IPS-NIHi11 (cell line): ENCODE measurements around the gene ZBTB4.

ENCODE experiments used
- DNase-seq: peaks from one replicate; pipeline ENCODE4 v3.0.0; 2012; ENCODE audit warnings: mixed read lengths, low spot score

ZBTB4 gene

DNA sequence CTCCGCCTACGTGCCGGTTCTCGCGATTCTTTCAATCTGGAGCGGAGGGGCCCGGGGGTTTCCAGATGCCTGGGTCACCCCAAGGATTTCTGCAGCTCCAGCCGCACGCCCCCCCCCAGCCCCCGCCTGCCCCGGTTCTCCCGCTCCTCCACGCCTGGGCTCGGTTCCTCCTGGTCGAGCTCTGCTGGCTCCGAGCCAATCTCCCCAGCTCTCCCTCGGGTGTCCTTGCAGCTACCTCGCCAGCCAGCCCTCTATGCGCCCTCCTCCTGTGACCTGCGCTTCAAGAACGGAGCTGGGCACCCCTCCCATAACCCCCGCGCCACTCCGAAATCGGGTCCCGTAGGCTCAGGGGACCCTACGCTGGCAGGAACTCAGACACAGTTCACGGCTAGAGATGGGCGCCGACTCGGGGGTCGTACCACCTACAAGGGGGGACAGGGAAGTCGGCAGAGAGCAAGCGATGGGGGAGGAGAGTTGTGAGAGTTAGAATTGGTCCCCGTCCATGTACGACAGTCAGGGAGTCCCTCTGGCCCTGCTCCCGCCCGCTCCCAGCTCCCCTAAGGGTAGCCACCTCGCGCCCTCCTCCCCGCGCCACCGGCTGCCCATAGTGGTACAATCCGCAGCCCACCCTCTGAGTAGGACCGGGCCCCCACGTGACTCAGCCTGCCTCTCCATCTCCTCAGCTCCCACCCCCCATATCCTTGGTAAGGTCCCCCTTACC, 39.2 kb downstream of the ZBTB4 start:
- no peak for DNase-seq

DNA sequence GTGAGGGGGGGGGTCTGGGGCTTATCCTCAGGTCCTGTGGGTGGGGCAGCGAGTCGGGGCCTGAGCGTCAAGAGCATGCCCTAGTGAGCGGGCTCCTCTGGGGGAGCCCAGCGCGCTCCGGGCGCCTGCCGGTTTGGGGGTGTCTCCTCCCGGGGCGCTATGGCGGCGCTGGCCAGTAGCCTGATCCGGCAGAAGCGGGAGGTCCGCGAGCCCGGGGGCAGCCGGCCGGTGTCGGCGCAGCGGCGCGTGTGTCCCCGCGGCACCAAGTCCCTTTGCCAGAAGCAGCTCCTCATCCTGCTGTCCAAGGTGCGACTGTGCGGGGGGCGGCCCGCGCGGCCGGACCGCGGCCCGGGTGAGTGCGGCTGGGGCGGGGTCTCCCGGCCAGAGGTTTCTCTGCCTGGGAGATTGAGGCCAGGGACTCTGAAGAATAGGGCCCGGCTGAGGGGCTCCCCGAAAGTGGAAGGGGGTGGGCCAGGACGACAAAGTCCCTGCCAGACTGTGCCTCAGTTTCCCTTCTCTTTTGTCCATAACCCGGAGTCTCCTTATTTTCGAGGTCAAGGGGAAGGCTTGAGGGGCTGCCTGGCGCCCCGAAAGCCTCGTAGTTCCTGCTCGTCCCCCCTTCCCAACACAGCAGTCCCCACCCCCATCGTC, 39.8 kb downstream of the ZBTB4 start, which contains the start of gene FGF11:
TSS of gene FGF11 (plus strand) at position 51 of the 651 bp plus-strand sequence. CDS start at position 160, 109 bp downstream.
- DNase-seq = no peak

DNA sequence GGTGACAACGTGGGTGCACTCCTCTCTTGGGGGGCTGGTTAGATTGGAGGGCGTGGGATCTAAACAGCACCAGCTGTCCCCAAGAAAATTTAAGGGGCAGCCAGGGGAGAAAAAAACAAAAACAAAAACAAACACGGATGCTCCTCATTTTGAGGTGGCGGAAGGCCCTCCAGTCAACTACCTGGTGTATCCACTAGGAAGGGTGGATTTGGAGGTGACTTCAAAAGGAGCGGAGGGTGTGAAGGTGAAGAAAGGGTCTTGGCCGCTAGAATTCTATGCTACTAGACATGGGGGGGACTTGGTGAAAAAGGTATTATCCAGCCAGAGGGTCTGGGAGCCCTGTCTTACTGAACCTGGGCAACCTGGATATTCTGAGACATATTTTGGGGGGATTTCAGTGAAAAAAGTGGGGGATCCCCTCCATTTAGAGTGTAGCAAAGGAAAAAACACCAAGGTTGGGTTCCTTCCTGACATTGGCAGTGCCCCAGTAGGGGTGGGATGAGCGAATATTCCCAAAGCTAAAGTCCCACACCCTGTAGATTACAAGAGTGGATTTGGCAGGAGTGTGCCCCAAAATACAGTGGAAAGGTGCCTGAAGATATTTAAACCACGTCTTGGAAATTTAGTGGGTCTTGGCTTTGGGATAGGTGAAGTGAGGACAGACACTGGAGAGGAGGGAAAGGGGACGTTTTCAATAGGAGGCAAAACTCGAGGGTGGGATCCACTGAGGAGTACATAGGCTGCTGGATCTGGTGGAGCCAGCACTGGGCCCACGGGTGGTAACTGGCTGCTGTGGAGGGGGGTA, 40.6 kb downstream of the ZBTB4 start:
- no peak for DNase-seq

DNA sequence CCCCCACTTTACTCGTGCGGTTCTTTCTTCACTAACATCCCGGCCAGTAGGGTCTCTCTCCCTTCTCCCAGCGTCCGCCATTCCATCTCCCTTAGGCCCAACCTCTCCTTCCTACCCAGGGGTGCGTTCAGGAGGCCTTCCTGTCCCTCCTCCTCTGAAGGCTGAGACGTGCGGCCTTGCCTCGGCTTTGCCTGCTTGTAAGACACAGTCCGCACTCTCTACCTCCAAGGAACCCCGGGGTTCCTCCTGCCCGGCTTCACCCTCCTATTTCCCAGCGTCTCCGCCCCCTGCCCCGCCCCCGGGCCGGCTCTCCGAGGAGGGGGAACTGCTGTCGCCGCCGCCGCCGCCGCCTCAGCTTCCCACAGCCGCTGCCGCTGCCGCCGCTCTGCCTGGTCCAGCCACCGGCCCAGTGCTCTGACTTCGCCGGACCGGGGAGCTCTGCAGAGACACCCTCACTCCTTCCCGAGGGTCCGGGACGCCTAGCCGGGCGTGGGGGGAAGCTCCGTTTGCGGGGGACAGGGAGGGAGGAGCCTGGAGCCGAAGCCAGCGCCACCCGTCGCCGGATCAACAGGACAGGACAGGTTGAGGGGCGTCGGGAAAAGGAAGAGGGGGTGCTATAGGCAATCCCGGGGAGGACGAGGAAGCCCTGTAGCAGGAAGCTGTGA, 41.3 kb downstream of the ZBTB4 start:
- DNase-seq = no peak

DNA sequence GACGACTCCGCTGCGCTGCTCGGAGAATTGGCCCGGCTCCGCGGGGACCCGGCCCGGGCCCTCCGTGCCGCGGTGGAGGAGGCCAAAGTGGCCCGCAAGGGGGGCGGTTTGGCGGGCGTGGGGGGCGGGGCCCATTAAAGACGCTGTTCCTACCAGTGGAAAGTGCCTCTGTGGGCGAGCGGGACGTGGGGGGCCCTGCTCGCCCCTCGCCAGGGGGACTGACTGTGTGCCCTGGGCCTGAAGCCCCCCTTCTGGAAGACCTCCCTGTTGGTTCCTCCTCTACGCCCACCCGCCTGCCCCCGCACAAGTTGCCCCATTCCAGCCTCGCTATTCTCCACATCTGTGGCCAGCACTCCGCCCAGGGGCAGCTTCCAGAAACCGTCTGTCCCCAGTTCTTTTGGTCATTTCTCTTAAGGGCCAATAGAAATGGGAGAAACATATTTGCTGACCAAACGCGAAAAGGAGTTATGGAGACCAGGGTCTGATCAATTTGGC, 42.0 kb downstream of the ZBTB4 start:
- DNase-seq = no peak

DNA sequence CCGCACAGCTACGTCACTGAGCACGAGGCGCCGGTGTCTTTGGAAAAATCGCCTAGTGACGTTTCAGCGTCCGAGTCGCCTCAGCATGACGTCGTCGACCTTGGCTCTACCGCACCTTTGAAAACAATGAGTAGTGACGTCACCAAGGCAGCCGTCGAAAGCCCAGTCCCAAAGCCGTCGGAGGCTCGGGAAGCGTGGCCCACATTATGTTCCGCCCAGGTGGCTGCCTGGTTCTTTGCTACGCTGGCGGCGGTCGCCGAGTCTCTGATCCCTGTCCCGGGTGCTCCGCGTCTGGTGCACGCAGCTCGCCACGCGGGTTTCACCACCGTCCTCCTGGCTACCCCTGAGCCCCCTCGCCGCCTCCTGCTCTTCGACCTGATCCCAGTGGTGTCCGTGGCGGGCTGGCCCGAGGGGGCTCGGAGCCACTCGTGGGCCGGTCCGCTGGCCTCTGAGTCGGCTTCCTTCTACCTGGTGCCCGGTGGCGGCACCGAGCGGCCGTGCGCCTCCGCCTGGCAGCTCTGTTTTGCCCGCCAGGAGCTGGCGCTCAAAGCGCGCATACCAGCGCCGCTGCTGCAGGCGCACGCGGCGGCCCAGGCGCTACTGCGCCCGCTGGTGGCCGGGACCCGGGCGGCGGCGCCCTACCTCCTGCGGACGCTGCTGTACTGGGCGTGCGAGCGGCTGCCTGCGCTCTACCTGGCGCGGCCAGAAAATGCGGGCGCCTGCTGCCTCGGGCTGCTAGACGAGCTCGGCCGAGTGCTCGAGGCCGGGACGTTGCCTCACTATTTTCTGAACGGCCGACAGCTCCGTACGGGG, 42.7 kb downstream of the ZBTB4 start:
- DNase-seq = peak; percentile 72

DNA sequence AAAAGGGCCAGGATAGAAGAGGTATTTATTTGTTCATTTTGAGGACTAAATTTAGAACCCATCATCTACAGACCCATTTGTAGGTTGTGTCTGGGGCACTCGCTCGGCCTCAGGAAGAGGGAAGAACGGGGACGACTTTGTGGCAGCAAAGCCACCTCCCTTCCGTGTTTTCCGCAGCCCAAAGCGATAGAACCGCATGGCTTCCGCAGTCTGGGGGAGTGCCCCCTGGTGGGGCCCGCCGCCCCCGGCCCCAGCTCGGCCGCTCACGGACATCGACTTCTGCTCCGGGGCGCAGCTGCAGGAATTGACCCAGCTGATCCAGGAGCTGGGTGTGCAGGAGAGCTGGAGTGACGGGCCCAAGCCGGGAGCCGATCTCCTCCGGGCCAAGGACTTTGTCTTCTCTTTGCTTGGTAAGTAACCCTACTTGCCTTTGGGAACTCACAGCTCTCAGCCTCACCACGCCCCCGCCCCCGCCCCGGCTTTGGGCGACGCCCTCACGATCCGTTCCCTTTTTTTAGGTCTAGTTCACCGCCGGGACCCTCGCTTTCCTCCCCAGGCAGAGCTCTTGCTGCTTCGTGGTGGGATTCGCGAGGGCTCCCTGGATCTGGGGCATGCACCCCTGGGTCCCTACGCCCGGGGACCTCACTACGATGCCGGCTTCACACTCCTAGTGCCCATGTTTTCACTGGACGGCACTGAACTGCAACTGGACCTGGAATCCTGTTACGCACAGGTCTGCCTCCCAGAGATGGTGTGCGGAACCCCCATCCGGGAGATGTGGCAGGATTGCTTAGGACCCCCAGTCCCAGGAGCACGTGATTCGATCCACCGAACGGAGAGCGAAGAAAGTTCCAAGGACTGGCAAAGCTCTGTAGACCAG, 43.5 kb downstream of the ZBTB4 start:
- no peak for DNase-seq

DNA sequence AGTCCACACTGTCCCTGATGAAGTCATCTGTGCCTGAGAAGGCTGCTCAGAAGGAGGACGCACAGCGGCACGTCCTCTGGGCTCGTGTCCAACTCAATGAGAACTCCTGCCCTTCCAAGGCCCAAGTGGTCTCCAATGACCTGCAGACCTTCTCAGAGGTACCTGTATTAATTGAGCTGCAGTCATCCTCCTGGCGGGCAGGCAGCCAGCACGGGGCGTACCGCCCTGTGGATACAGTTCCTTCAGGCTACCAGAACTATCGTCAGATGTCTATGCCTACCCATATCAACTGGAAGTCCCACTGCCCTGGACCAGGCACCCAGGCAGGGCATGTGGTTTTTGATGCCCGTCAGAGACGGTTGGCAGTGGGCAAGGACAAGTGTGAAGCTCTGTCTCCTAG, 47.1 kb downstream of the ZBTB4 start:
- no peak for DNase-seq

DNA sequence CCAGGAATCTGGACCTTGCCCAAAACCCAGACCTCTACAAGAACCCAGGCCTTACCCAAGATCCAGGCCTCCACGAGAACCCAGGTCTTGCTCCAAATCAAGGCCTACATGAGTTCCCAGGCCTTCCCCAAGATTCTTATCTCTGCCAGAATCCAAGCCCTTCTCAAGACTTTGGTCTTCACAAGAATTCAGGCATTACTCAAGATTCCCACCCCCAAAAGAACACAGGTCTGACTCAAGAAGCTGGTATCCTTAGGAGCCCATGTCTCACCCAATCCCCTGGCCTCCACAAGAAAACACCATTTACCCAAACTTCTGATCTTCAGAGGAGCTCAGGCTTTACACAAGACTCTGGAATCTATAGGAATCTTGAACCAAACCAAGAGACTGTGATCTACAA, 48.2 kb downstream of the ZBTB4 start:
- DNase-seq = no peak

DNA sequence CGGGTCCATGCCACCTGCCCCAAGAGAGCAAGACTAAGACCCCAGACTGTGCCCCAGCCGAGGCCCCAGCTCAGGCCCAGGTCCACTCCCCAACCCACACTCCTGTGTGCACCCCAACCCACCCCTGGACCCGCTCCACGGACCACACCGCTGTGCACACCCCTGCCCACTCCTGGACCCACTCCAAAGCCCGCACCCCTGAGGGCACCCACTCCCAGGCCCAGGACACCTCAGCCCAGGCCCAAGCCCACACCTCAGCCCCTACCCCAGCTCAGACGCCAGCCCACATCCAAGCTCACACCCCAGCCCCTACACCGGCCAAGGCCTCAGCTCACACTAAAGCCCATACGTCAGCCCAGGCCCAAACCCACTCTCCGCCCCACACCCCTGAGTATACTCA, 49.7 kb downstream of the ZBTB4 start:
- no peak for DNase-seq

DNA sequence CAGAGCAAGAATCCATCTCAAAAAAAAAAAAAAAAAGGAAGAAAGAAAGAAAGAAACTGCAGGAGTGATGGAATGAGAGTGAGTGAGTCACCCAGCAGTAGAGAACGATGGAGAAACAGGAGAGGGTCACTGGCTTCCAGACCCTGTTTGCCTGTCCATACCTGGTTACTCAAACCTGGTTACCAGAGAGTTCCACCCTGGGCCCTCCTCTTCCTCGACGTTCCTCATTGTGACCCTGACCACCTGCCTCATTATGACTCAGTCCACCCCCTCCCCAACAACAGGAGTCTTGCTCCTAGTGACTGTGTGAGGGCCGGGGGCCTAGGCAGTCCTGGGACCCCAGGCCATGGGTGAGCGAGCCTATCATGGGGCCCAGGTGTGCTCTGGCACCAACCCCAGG, 50.9 kb downstream of the ZBTB4 start, which contains the start of gene SPEM3:
TSS of gene SPEM3 (plus strand) at position 301 of the 400 bp plus-strand sequence. CDS start at position 347, 46 bp downstream.
- no peak for DNase-seq

DNA sequence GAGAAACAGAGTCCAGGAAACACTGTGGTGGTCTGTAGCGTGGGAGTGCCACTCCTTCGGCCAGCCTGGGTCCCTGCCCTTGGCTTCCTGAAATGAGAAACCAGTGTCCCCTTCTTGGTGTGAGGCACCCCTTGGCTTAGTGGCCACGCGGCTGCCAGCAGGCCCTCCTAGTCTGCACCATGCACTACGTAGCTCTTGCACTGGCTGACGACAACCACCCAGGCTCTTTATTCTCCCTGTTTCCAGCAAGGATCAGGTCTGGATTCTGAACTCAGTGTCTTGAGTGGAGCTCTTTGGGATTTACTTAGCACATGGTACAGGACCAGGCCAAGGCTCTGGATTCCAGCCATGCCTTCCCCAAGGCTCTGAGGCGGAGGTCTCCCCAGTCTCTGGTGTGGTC, 51.9 kb downstream of the ZBTB4 start:
- no peak for DNase-seq

DNA sequence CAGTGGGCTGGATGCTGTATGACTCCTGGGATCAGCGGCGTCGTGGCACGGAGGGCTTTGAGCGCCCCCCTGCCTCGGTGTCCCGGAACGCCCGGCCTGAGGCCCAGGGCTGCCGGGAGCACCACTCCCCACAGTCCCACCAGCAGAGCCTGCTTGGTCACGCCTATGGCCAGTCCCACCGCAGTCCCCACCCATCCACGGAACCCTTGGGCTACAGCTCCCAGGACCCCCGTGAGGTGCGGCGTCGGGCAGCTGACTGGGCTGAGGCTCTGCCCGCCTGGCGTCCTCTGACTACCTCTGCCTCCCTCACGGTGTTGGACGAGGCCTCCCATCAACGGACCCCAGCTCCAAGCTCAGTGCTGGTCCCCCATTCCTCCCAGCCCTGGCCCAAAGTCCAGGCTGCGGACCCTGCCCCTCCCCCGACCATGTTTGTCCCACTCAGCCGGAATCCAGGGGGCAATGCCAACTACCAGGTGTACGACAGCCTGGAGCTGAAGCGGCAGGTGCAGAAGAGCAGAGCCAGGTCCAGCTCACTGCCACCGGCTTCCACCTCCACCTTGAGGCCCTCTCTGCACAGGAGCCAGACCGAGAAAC, 52.4 kb downstream of the ZBTB4 start:
- DNase-seq = no peak

DNA sequence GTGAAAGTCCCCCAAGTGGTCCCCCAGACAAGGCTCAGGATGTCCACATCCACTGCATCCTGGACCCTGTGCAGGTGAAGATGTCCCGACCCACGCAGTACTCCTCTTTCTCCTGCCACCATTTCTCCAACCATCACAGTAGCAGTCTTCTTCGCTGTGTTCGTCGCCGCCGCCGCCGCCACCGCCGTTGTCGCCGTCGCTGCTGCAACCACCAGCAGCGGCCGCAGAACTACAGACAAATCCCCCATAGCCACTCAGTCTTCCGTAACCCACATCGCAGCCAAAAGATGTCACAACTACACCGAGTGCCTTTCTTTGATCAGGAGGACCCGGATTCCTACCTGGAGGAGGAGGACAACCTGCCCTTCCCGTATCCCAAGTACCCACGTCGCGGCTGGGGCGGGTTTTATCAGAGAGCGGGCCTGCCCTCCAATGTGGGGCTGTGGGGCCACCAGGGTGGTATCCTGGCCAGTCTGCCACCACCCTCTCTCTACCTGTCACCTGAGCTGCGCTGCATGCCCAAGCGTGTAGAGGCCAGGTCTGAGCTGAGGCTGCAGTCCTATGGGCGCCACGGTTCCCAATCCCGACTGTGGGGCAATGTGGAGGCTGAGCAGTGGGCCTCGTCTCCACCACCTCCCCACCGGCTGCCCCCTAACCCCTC, 53.1 kb downstream of the ZBTB4 start:
- no peak for DNase-seq

DNA sequence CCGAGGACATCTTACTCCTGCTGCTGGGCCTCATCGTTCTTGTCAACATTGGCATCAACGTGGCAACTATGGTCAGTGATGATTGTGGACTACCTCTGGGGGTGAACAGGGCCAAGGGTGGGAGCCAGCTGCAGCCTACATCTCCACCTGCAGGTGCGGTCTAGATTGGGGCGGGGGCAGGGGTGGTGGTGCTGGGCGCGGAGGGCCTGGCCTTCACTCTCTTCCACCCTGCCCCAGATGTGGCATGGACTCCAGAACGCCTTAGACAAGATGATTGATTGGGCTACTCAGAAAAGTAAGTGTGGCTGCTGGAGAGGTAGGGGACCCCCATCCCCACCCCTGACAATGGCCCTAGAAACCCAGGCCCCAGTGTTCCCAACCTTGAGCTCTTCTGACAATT, 53.7 kb downstream of the ZBTB4 start:
- DNase-seq = no peak

DNA sequence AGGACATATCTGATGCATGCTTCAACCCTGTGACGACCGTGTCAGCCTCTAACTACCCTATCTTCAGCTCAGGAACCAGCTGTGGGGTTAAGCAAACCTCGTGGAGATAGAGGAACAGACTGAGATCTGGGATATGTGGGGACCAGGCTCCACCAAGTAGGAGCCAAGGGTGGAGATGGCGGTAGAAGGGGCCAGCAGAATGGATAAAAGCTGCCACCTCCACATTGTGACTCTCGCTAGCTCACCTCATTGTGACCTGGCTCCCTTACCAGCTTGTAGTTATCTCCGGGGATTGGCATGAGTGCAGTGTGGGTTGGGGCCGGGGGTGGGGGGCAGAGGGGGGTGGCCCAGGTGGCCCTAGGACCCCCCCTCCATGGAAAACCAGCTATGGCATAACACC, 54.1 kb downstream of the ZBTB4 start, which contains the start of gene SPEM2:
TSS of gene SPEM2 (plus strand) at position 301 of the 400 bp plus-strand sequence. CDS start at position 374, 73 bp downstream.
- no peak for DNase-seq

DNA sequence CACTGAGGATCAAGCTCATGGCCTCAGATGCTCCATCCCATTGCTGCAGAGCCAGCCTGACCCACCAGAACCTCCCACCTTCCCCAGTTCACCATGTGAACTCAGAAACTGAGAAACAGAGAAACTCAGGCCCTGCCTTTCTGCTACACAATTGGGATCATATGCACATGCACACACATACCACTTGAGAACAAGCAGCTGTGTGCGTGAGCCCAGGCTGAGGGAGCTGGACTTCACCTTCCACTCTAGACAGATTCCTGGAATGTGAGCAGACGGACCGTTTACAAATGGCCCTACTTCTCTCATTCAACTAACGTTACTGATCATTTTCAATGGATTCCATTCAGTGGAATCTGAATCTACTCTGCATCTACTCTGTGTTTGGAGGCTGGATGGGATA, 55.8 kb downstream of the ZBTB4 start:
- DNase-seq = no peak

DNA sequence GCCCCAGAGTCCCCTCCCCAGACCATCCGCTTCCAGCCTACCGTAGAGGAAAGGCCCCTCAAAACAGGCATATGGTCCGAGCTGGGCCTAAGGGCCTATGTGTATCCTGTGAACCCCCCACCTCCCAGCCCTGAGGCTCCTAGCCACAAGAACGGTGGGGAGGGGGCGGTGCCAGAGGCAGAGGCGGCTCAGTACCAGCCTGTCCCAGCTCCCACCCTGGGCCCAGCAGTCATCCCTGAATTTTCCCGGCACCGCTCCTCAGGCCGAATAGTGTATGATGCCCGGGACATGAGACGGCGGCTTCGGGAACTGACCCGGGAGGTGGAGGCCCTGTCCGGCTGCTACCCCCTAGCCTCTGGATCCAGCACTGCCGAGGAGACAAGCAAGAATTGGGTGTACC, 58.2 kb downstream of the ZBTB4 start:
- no peak for DNase-seq
